ENCODE data around the gene DPAGT1. TPM values are rescaled to one million over a fixed set of nuclear protein-coding genes. Genes with fewer than 3 reads are reported as not detected.

The DPAGT1 gene
- total and polyA plus RNA-seq, 2 of the 8 experiments (the other 6 are each of a cell fraction or from before 2014, with no cell fraction given), result 59.8 to 236 TPM

DNA sequence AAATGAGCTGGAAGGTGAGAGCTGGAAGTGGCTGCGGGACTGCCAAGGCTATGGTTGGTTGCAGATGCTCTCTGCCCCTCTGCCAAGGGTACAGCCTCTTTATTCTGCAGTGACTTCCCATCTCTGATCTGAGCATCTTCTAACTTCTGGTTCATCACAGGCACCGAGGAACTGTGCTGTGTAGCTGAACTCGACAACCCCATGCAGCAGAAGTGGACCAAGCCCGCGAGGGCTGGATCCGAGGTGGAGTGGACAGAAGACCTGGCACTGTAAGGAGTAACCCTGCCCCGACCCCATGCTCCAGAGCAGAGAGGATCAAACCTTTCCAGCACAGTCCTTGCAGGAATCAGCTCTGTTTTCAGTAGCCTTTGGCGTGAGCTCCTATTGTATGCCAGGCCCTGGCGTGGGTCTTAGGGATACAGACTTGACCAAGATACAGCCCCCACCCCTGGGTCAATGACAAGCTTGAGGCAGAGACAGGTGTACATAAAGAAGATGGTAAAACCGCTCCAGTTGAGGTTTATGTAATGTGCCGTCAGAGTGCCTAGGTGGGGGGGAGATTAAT lies 9.8 kb upstream of the DPAGT1 start (continued):
- TF ChIP-seq BCL11A (IDR thresholded peaks at IDR 0.05; ENCODE audit: low read depth in 2 of 2, low read length in 2 of 2) (no peak), CREB1 (IDR thresholded peaks at IDR 0.05) (no peak), NRF1 (IDR thresholded peaks at IDR 0.05; ENCODE audit: low read depth, low read length) (no peak), CTCF (IDR thresholded peaks at IDR 0.05; ENCODE audit: control extremely low read depth in 1 of 3, insufficient read depth in 1 of 3, low read depth in 1 of 3, low read length in 3 of 3) (no peak), GTF2F1 (IDR thresholded peaks at IDR 0.05; ENCODE audit: borderline replicate concordance, low read depth, low read length) (no peak), EZH2 (IDR thresholded peaks at IDR 0.05; ENCODE audit: low read depth, low read length, severe bottlenecking) (no peak), GABPA (IDR thresholded peaks at IDR 0.05; ENCODE audit: borderline replicate concordance, insufficient read depth, low read length) (no peak), PHF8 (conservative IDR thresholded peaks at IDR 0.05; ENCODE audit: low read depth, low read length) (no peak)
- TF ChIP-seq, protein P1, sequence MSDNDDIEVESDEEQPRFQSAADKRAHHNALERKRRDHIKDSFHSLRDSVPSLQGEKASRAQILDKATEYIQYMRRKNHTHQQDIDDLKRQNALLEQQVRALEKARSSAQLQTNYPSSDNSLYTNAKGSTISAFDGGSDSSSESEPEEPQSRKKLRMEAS (IDR thresholded peaks at IDR 0.05), result no peak
